ENCODE data around the gene CCDC85A.

Gene CCDC85A

DNA sequence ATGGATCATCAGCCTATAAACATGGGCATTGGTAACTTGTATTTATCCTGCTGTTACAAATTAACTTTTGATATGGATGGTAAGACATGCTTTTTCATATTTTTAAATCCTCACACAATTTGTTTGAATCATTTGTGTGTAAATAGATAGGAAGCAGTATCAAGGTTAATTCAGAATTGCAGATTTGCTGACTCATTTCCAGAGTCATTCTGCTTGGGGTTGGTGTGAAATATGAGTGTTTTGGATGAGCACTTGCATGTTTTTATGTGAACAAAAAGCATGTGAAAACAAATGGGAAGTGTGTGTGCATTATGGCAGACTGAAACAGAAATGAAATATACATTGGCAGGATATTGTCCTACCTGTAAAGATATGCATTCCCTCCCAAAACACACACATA is 11.8 kb downstream of the CCDC85A start:
- no peak for DNase-seq (ENCODE audit: low read depth)

DNA sequence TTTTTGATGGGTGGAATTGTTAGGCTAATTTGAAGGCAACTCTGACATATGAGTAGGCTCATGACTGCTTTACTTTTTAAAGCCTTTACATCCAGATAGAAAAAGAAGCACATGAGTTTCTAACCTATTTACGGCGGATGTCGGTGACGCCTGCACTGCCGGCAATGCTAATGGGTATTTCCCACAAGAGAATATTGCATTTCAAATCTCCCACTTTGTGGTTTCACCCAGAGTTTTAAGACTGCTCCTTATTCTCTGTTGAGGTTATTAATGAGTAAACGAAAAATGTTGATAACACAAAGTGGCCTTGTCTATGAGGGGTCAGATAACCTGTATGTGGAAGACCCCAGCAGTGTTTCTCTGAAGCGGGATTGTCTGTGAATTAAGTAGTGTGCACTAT is 14.0 kb downstream of the CCDC85A start:
- no peak for DNase-seq (ENCODE audit: low read depth)

DNA sequence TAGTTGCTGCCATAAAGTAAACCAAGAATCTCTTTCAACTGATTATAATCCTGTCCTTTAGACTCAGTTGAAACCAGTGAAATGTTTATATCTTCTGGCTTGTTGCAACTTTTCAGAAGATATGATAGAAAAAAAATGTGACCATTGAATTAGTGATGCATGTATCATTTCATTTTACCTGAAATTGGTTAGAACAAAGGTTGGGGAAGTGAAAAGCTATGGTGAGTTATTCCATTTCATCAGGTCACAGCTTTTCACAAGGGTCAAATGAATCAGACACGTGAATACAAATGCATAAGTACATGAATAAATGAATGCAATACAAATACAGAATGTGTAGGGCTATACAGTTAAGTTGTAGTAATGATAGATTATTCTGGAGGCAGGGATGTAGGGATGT is 15.1 kb downstream of the CCDC85A start:
- DNase-seq (ENCODE audit: low read depth) = no peak

DNA sequence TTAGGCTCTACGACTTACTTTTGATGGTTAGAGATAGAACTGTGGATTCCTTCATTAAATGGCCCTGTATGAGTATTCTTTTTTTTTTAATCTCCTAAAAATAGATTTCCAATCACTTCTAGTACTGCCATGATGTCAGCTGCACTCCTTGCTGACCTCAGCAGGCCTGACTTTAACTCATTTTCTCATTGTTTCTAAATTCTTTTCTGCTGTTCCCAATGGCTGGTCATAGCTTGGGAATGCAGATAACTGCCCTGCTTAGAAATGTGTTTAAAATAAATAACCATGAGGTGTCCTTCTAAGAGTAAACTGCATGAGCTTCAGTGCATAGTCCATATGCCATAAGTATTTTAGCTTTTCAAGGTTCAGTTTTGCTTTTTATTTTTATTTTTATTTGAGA is 15.7 kb downstream of the CCDC85A start:
- DNase-seq (ENCODE audit: low read depth) = no peak

DNA sequence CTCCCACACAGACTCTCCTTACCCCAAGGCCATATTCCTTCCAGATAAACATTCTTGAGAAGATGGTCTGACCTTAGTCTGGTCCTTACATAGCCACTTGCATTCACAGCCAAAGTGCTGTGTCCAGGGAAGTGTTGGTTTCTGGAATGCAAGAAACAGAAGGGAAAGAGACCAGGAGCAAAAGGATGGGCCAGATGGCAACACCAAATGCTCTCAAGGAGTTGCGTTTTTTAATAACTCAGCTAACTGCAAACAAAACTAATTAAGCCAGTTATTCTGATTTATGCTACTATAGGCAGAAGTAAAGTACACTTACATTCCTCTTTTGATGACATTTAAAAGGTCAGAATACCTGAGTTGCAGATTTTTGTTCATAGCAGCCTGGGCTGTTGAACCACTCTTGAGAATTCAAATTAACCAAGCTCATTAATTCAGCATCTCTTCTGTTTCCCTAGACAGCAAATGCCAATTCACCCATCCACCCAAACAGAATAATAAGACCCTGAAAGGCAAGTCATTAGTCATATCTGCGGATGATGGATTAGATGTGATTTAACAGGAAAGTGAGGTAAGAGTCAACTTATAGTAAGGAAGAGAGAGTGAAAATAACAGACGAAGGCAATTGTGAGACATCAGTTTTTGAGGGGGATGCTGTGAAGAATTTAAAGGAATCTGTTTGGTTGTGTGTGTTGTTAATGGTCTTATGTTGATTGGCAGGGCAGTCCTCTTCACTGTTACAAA is 18.8 kb downstream of the CCDC85A start:
- DNase-seq (ENCODE audit: low read depth) = no peak

DNA sequence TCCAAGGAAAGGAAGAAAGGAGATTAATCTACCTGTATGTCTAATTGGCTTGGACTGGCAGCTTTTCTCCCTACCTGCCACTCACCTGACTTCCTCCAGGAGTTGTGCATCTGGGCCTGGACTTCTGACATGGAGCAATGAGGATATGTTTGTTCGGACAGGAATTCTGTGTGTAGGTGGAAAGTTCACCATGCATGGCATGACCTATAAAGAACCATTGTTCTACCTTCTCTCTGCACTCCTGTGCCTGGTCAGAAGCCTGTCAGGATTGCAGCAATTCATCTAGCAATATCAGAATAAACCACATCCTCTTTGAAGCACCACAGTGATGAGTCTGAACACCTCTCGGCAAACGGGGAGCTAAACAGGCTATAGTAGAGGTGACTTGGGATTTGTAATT is 20.8 kb downstream of the CCDC85A start:
- DNase-seq (ENCODE audit: low read depth) = no peak

DNA sequence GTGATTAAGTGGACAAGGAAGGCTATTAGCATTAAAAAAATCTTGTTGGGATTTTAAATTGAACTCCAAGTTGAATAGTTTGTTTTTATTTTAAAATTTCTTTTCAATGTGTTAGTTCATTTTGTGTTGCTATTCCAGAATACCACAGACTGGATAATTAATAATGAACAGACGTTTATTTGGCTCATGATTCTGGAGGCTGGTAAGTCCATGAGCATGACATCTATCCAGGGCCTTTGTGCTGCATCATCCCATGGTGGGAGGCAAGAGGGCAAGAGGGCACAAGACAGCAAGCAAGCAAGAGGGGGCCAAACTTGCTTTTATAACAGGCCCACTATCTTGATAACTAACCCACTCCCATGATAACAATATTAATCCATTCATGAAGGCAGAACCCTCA is 22.5 kb downstream of the CCDC85A start:
- DNase-seq (ENCODE audit: low read depth) = no peak

DNA sequence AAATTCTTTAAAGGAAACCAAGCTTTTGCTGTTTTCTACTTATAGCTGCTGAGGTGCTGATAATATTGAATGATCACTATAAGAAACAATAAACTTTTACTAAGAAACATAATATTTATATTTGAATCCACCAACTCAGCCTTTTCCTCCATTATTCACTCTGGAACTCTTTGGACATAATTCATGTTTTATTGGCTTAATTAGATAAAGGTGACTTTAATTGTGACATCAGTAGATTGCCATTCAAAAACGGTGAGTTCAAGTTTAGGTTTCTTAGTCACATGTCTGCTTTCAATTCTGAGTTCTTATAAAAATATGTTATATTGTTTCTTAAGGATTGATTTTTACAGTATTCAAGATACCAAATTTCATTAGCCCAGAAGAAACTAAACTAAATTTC is 24.0 kb downstream of the CCDC85A start:
- no peak for DNase-seq (ENCODE audit: low read depth)

DNA sequence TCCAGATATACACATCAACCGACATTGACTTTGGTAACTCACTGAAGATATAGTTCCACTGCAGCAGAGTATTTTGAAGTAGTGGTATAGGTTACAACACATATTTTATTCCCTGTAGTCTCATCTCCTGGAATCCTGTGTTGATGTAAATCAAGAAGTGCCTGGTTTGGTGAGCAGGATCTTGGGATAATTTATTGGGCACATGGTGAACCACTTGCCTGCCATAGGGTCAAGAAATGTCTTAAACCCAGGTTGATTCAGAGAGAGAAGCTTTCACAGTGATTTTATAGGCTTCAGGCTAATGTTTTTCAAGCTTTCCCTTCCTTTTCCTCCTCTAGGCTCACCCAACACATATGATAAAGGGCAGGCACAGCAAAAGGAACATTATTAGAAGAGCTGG is 24.6 kb downstream of the CCDC85A start:
- DNase-seq (ENCODE audit: low read depth) = no peak

DNA sequence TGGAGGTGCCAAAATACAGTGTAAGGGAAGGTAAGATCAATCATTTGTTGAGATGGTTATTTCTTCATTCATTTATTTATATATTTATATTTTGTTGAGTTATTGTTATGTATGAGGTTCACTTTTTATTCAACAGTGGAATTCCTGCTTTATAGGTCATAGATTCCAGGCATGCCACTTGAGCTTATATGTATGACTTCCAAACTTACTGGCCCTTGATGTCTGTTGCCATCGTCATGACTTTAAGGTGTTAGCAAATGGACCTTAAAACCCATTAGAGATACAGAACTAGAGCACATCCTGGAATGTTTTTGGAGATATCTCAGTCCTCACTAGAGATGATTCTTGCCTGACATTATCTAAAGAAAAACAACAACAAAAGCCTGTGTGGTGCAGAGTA is 25.9 kb downstream of the CCDC85A start:
- no peak for DNase-seq (ENCODE audit: low read depth)

DNA sequence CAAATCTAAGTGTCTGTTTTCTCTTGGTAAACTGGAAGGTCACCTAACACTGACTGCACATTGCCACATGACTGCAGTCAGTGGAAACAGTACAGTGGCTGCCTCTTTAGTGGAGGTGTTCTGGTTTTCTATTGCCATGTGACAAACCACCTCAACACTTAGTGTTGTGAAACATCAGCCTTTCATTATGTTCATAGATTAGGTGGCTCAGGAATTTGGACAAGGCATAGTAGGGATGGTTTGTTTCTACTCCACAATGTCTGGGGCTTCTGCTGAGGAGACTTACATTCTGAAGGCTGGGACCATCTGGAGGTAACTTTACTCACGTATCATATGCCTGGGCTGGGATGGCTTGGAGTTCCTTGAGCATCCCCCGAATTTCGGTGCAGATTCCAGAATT is 26.5 kb downstream of the CCDC85A start:
- DNase-seq (ENCODE audit: low read depth) = no peak

DNA sequence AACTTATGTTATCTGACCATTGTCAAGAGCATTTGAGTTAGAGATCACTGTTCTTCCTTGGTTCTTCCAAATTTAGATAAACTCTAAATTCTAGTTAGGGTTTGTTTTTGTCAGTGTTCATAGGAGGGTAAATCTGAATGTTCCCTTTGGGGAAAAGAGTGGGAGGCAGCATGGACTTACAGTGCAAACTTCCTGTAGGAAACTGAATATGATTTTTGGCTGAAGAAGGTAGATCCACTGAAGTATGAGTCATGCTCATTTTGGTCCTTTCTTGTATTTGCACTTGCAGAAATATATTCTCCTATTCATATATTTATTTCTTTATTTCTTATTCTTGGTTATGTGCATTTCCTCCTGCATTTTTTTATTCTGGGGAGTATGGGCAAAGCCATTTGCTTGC is 27.3 kb downstream of the CCDC85A start:
- DNase-seq (ENCODE audit: low read depth) = no peak

DNA sequence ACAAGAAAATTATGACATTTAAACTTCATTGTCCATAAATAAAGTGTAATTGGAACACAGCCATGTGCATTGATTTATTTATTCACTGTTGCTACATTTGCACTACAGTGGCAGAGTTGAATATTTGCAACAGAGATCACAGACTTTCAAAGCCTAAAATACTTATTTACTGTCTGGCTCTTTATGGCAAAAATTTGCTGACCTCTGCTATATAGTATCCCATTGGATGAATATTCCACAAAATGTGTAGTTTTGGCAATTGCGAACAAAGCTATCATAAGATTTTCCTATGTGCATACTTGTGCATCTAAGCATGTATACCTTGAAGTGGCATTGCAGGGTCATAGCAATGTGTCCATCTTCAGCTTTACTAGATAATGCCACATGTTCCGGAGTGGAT is 32.1 kb downstream of the CCDC85A start:
- no peak for DNase-seq (ENCODE audit: low read depth)

DNA sequence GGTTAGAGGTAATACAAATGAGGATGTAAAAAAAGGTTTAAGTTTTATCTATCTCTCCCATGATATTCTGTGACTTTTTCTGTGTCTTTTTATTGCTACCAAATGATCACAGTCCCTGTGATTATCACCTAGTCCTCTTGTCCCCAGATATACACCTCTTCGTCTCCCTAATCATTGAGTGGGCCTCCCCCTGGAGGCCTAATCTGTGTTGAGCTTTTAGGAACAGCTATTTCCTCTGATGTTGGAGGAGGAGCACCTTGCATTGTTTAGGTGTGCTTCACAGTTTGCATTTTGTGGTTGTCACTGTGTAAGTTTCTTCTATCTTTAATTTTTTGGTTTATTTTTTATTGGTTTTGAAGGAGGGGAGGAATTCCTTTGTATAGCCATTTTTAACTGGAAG is 33.3 kb downstream of the CCDC85A start:
- no peak for DNase-seq (ENCODE audit: low read depth)

DNA sequence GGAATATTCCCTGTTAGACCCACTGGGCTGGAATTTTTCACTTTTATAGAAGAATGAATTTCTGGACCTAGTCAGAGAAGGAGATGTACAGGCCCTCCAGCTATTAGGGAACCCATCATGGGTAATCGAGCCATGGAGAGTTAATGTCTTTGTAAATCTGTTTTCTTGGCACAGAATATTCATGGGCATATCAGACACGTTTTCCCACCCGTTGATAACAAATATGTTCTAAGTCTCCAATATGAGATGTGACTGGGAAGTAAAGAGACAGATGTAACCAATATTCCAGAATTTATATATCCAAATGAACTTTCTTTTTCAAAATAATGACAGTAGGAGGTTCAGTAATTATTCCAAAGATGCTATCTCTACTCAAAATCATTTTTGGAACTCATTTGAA is 38.7 kb downstream of the CCDC85A start:
- no peak for DNase-seq (ENCODE audit: low read depth)

DNA sequence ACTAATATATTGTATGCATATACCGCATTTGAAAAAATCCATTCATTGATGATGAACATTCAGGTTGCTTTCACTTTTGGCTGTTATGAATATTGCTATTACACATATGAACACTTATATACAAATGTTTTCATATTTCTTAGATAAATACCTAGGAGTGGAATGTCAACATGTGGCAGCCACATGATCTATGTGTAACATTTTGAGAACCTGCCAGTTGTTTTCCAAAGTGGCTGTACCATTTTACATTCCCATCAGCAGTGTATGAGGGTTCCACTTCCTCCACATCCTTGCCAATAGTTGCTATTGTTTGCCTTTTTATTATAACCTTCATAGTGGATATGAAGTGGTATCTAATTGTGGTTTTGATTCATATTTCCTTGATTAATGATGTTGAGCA is 40.5 kb downstream of the CCDC85A start:
- no peak for DNase-seq (ENCODE audit: low read depth)

DNA sequence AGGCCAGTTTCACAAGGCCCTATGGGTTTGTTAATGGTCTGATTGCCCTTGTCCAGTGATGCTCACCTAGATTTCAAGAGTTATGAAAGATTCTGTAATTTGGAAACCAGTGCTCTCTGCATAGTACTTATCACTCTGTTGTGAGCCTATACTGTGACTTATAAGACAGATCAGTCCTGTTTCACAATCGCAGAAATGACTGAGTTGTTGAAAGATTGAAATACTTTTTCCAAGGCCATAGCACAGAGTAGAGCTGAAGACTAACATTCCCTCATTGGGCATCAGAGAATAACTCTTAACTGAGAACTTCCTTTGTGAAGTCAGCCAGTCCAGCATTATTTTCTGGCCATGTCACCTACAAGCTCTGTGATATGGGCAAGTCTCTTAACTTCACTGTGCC is 44.0 kb downstream of the CCDC85A start:
- no peak for DNase-seq (ENCODE audit: low read depth)

DNA sequence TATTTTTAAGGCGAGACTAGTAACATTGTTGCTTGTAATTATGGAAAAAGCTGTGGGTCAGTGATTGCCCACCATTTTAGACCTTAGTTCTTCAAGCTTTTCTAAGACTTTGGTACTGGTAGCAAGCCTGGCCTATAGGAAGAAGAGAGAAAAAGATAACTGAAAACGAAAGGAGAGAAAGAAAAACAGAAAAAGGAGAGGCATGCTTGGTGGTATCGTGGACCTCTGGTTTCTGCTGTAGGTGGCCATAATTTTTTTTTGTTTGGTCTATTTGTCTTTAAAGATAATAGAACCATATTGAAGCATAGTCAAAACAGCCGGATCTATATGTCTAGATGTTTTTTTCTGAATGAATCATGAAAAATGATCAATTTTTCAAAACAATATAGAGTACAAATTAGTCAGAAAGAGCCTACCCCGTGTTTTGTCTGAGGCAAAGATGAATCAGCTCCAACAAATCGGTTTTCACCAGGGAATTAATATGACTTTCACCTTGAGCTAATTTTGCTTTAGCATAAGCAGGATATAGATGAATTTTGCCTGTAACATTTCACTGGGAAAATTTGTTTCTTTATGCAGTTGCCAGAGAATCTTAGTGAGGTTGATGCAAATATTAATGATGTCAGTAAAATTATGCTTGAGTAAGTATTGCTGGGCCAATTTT is 45.7 kb downstream of the CCDC85A start:
- no peak for DNase-seq (ENCODE audit: low read depth)

DNA sequence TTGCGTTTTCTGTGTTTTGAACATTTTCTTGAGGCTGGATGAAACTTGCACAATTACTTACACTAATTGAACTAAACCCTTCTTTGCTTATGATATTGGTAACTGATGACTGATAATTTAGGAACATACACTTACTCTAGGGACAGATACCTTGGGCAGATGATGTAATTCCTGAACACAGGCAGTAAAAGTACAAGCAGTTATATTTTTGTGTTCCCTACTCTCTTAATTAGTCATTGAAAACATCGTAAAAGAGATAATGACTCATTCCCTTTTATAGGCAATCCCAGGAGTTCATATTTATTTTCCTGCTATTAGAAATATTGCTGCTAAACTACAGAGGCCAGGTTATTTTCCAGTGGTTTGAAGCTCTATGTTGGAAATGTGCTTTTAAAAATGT is 46.4 kb downstream of the CCDC85A start:
- DNase-seq (ENCODE audit: low read depth) = no peak

DNA sequence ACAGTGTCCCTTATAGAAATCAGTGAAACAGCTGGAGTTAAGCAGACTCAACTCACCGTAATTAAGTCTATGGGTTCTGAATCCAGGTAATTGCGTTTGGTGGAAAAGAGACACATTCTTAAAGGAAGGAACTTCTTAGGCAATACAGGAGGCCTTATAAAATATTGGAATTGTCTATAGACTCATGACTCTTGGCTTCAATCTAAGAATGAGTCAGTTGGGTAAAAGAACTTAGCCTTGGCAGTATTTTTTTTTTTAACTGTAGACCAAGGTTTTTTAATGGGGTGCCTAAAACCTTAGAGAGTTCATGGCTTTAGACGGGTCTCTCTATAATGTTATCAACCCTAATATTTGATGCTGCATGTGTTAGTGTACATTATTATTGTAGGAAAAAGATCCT is 47.6 kb downstream of the CCDC85A start:
- no peak for DNase-seq (ENCODE audit: low read depth)

DNA sequence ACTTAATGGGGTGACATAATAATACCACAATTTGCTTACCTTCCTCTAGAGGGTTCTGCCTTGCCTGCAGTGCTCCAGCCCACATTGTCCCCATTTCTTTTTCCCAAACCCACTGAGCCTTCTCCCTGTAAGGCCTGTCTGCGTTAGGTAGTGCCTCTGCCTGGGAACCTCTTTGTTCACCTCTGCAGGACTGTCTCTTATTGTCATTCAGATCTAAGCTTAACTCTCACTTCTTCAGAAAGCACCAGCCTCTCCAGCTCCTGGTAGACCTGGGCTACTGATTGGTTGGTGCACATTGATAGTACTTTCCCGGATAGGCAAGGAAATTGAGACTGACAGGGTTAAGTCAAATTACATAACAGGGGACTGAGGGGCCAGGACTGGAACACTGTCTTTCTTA is 49.1 kb downstream of the CCDC85A start:
- DNase-seq (ENCODE audit: low read depth) = no peak

DNA sequence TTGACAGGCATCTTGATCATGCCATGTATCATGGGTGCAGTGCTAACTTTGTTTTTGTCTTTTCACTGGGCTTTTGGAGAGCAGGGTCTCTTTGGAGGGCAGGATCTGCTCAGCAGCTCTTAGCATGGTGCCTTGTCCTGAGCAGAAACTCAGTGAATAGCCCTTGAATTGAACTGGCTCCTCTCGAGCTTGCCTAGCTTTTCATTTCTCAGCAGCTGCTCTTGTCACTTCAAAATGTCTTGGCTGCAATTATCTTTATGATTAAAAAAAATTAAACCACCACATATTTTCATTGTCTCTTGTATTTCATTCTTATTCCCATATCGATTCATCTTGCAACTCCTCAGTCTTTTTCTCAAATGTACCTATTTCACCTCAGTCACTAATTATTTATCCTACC is 50.5 kb downstream of the CCDC85A start:
- no peak for DNase-seq (ENCODE audit: low read depth)

DNA sequence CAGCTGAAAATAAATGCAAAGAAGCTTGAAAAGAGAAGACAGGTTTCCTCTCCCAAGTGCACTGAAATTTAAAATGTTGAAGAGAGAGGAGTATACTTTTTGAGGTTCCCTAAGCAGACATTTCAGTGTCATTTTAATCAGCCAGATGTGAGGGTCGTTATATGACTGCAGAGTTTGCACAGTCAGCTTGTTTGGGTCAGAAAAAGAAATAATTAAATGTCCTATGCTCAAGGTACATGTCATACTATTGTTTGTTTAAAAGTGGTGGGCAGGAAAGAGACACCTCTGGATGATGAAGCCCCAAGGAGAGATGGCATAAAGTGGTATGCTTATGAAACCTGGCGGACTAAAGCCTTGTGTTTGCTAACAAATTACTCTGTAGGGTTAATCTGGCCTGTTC is 55.2 kb downstream of the CCDC85A start:
- DNase-seq (ENCODE audit: low read depth) = no peak

DNA sequence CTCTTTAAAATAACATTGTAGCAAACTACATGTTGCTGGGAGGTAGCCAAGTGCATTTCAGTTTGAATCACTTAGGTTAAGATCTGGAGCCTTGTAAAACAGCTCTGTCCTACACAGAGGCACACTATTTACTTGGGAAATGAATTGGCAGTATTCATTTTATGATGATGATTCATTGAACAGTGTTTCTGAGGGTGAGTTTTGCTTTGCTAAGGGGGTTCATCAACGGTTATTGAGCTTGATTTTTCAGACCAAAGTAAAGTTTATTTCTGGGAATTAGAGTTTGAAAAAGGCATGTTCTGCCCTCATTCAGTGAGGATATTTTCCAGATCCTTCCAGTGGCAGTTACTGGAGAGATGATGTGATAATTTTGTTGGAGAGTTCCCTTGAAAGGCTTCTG is 55.6 kb downstream of the CCDC85A start:
- no peak for DNase-seq (ENCODE audit: low read depth)
